GM19455 (cell line): ENCODE results near the gene GPSM1.

ENCODE experiments used
- ATAC-seq: cut with Tn5 transposase; IDR thresholded peaks from one replicate; pipeline ENCODE4 v1.9.1; 2021; ENCODE audit not compliant: unreplicated experiment

GPSM1 gene

GRCh38 chr9:136291306-136292025 is 35.9 kb upstream of the GPSM1 start:
- no peak for ATAC-seq

- ATAC-seq: no peak
Observed at GRCh38 chr9:136292026-136292538, 35.3 kb upstream of the GPSM1 start.

GRCh38 chr9:136292591-136293448 is 34.5 kb upstream of the GPSM1 start:
- ATAC-seq: no peak

- no peak for ATAC-seq
Observed at GRCh38 chr9:136293476-136294077, 33.8 kb upstream of the GPSM1 start.

- ATAC-seq: no peak
Observed at GRCh38 chr9:136294437-136294836, 32.9 kb upstream of the GPSM1 start.

- no peak for ATAC-seq
Observed at GRCh38 chr9:136295055-136295454, 32.3 kb upstream of the GPSM1 start.

GRCh38 chr9:136295542-136296433 is 31.6 kb upstream of the GPSM1 start:
- no peak for ATAC-seq

GRCh38 chr9:136296434-136297015 is 30.8 kb upstream of the GPSM1 start:
- no peak for ATAC-seq

- ATAC-seq: no peak
Observed at GRCh38 chr9:136297016-136297691, 30.2 kb upstream of the GPSM1 start.

GRCh38 chr9:136297766-136298735 is 29.3 kb upstream of the GPSM1 start:
- no peak for ATAC-seq

- no peak for ATAC-seq
Observed at GRCh38 chr9:136299116-136299515, 28.2 kb upstream of the GPSM1 start.

GRCh38 chr9:136299541-136299940 is 27.8 kb upstream of the GPSM1 start:
- ATAC-seq: no peak

- no peak for ATAC-seq
Observed at GRCh38 chr9:136300016-136300545, 27.3 kb upstream of the GPSM1 start.

- no peak for ATAC-seq
Observed at GRCh38 chr9:136300866-136301265, 26.5 kb upstream of the GPSM1 start.

- ATAC-seq: no peak
Observed at GRCh38 chr9:136302527-136302926, 24.8 kb upstream of the GPSM1 start.

- no peak for ATAC-seq
Observed at GRCh38 chr9:136303066-136303824, 24.1 kb upstream of the GPSM1 start.

- ATAC-seq: no peak
Observed at GRCh38 chr9:136303825-136304416, 23.4 kb upstream of the GPSM1 start, which contains the start of gene CCDC187. TSS of gene CCDC187 (minus strand) at chr9:136304094. CDS start at chr9:136303830, 264 bp downstream.
